ENCODE measurements around the gene C1orf159.

Gene C1orf159

DNA sequence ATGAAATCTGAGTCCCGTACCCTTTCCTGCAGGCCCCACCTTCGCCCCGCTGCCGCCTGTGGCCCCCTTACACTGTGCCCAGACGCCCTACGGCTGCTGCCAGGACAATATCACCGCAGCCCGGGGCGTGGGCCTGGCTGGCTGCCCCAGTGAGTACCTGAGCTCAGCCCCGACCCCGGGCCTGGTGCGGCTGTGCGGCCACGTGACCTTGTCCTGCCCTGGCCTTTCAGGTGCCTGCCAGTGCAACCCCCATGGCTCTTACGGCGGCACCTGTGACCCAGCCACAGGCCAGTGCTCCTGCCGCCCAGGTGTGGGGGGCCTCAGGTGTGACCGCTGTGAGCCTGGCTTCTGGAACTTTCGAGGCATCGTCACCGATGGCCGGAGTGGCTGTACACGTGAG is 70.8 kb downstream of the C1orf159 start:
- no peak overlapping the region for H3K27ac ChIP-seq (ENCODE audit: low read depth, low read length, severe bottlenecking)
- no peak overlapping the region for H3K4me3 ChIP-seq (ENCODE audit: extremely low read depth, insufficient read depth, low read length, poor library complexity, severe bottlenecking)
- WGBS, 2 experiments (ENCODE audit: insufficient coverage in 2 of 2), result 96 to 97% methylated on average over 23 of the region's 23 CpGs
- no peaks in the 10 kb centered on the region for H3K9me3 ChIP-seq (ENCODE audit: control insufficient read depth, low read length)
- H3K36me3 ChIP-seq (ENCODE audit: control insufficient read depth, insufficient read depth, low read length), result peaks cover 49% of the 10 kb centered on the region
- H3K4me1 ChIP-seq (ENCODE audit: control insufficient read depth, insufficient read depth, low read length, poor library complexity, severe bottlenecking), result peaks cover 6% of the 10 kb centered on the region

DNA sequence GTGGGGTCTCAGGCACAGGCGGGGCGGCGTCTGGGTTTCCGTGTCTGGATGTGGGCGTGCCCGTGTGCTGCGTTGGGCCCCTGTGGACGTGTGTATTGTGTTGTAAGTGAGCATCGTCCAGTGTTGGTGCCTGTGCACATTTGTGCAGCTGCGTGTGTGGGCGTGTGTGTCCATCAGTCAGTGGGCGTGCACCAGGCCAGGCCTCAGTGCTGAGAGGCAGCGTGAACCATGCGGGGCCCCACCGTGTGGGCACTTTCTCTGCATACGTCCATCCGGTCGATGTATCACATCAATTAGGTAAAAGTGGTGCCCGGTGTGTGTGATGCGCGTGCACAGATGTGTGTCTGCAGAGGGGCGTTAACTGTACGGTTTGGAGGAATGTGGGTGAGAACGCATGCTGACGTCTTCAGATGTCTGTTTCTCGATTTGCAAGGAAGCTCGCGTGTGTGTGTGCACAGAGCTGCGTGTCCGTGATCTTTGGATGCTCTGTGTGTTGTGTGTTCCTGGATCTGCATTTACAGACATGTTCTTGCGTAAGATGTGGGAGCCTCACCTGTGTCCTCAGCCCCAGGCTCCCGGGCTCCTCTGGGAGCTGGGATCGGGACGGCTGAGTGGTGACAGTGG is 71.3 kb downstream of the C1orf159 start:
- Histone ChIP-seq H3K4me3 (ENCODE audit: extremely low read depth, insufficient read depth, low read length, poor library complexity, severe bottlenecking) (no peak overlapping the region), H3K4me1 (ENCODE audit: control insufficient read depth, insufficient read depth, low read length, poor library complexity, severe bottlenecking) (peaks cover 6% of the 10 kb centered on the region), H3K9me3 (ENCODE audit: control insufficient read depth, low read length) (no peaks in the 10 kb centered on the region), H3K36me3 (ENCODE audit: control insufficient read depth, insufficient read depth, low read length) (peaks cover 49% of the 10 kb centered on the region), H3K27ac (ENCODE audit: low read depth, low read length, severe bottlenecking) (no peak overlapping the region)
- WGBS, 2 experiments (ENCODE audit: insufficient coverage in 2 of 2), result 96 to 97% methylated on average over 33 to 34 of the region's 34 CpGs

GRCh38 chr1:1043921-1044320 is 72.0 kb downstream of the C1orf159 start:
- no peaks in the 10 kb centered on the region for H3K9me3 ChIP-seq (ENCODE audit: control insufficient read depth, low read length)
- no peak overlapping the region for H3K27ac ChIP-seq (ENCODE audit: low read depth, low read length, severe bottlenecking)
- 97 to 98% methylated on average over 33 of the region's 33 CpGs for WGBS, 2 experiments (ENCODE audit: insufficient coverage in 2 of 2)
- H3K4me3 ChIP-seq (ENCODE audit: extremely low read depth, insufficient read depth, low read length, poor library complexity, severe bottlenecking), result no peak overlapping the region
- peaks cover 49% of the 10 kb centered on the region for H3K36me3 ChIP-seq (ENCODE audit: control insufficient read depth, insufficient read depth, low read length)
- H3K4me1 ChIP-seq (ENCODE audit: control insufficient read depth, insufficient read depth, low read length, poor library complexity, severe bottlenecking), result peaks cover 9% of the 10 kb centered on the region

DNA sequence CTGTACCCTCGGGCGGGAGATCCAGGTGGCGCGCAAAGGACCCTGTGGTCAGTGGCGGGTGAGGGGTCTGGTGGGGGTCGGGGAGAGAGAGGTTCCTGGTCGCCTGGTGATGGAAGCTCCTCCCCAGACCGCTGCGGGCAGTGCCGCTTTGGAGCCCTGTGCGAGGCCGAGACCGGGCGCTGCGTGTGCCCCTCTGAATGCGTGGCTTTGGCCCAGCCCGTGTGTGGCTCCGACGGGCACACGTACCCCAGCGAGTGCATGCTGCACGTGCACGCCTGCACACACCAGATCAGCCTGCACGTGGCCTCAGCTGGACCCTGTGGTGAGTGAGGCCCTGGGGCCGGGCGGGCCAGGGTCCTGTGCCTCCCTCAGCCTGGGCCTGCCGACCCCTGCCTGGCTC is 72.5 kb downstream of the C1orf159 start:
- Histone ChIP-seq H3K4me1 (ENCODE audit: control insufficient read depth, insufficient read depth, low read length, poor library complexity, severe bottlenecking) (peaks cover 9% of the 10 kb centered on the region), H3K4me3 (ENCODE audit: extremely low read depth, insufficient read depth, low read length, poor library complexity, severe bottlenecking) (no peak overlapping the region), H3K36me3 (ENCODE audit: control insufficient read depth, insufficient read depth, low read length) (peaks cover 49% of the 10 kb centered on the region), H3K9me3 (ENCODE audit: control insufficient read depth, low read length) (no peaks in the 10 kb centered on the region), H3K27ac (ENCODE audit: low read depth, low read length, severe bottlenecking) (no peak overlapping the region)
- 98% methylated on average over 26 to 27 of the region's 27 CpGs for WGBS, 2 experiments (ENCODE audit: insufficient coverage in 2 of 2)

DNA sequence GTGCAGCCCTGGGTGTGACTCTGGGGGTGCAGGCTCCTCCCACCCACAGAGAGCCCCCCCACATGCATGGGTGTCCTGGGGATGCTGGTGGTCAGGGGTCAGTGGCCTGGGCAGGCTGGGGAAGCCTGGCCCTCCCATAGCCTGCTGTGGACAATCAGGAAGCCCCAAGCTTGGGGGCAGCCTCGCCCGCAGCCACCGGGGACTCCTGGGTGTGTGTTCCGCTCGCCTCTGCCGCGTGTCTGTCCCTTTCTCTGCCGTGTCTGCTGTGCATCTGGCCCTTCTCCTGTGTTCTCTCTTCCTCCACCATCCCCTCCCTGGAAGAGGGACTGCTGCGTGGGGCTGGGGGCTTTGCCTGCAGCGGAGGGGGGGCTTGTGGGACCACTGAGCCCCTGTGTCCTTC is 73.1 kb downstream of the C1orf159 start:
- H3K36me3 ChIP-seq (ENCODE audit: control insufficient read depth, insufficient read depth, low read length), result peaks cover 49% of the 10 kb centered on the region
- H3K9me3 ChIP-seq (ENCODE audit: control insufficient read depth, low read length), result no peaks in the 10 kb centered on the region
- 90% methylated on average over 6 to 10 of the region's 10 CpGs for WGBS, 2 experiments (ENCODE audit: insufficient coverage in 2 of 2)
- no peak overlapping the region for H3K27ac ChIP-seq (ENCODE audit: low read depth, low read length, severe bottlenecking)
- no peak overlapping the region for H3K4me3 ChIP-seq (ENCODE audit: extremely low read depth, insufficient read depth, low read length, poor library complexity, severe bottlenecking)
- H3K4me1 ChIP-seq (ENCODE audit: control insufficient read depth, insufficient read depth, low read length, poor library complexity, severe bottlenecking), result peaks cover 9% of the 10 kb centered on the region

DNA sequence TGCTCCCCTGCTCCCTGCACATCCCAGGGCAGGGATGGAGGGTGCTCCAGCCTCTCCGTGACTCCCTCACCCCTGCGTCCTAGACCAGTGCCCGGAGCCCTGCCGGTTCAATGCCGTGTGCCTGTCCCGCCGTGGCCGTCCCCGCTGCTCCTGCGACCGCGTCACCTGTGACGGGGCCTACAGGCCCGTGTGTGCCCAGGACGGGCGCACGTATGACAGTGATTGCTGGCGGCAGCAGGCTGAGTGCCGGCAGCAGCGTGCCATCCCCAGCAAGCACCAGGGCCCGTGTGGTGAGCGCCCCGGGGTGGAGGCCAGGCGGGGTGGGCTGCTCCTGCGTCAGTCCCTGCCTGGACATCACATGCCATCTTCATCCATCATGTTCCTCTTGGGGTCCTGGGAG is 74.0 kb downstream of the C1orf159 start:
- H3K4me3 ChIP-seq (ENCODE audit: extremely low read depth, insufficient read depth, low read length, poor library complexity, severe bottlenecking), result no peak overlapping the region
- no peaks in the 10 kb centered on the region for H3K9me3 ChIP-seq (ENCODE audit: control insufficient read depth, low read length)
- no peak overlapping the region for H3K27ac ChIP-seq (ENCODE audit: low read depth, low read length, severe bottlenecking)
- 94 to 99% methylated on average over 22 to 24 of the region's 25 CpGs for WGBS, 2 experiments (ENCODE audit: insufficient coverage in 2 of 2)
- H3K4me1 ChIP-seq (ENCODE audit: control insufficient read depth, insufficient read depth, low read length, poor library complexity, severe bottlenecking), result peaks cover 9% of the 10 kb centered on the region
- H3K36me3 ChIP-seq (ENCODE audit: control insufficient read depth, insufficient read depth, low read length), result peaks cover 47% of the 10 kb centered on the region

- Histone ChIP-seq H3K4me3 (ENCODE audit: extremely low read depth, insufficient read depth, low read length, poor library complexity, severe bottlenecking) (no peak overlapping the region), H3K4me1 (ENCODE audit: control insufficient read depth, insufficient read depth, low read length, poor library complexity, severe bottlenecking) (peaks cover 9% of the 10 kb centered on the region), H3K27ac (ENCODE audit: low read depth, low read length, severe bottlenecking) (no peak overlapping the region), H3K9me3 (ENCODE audit: control insufficient read depth, low read length) (no peaks in the 10 kb centered on the region), H3K36me3 (ENCODE audit: control insufficient read depth, insufficient read depth, low read length) (peaks cover 42% of the 10 kb centered on the region)
- WGBS, 2 experiments (ENCODE audit: insufficient coverage in 2 of 2), result 61 to 74% methylated on average over 38 to 52 of the region's 60 CpGs
Observed at GRCh38 chr1:1041092-1041523, 74.8 kb downstream of the C1orf159 start.

DNA sequence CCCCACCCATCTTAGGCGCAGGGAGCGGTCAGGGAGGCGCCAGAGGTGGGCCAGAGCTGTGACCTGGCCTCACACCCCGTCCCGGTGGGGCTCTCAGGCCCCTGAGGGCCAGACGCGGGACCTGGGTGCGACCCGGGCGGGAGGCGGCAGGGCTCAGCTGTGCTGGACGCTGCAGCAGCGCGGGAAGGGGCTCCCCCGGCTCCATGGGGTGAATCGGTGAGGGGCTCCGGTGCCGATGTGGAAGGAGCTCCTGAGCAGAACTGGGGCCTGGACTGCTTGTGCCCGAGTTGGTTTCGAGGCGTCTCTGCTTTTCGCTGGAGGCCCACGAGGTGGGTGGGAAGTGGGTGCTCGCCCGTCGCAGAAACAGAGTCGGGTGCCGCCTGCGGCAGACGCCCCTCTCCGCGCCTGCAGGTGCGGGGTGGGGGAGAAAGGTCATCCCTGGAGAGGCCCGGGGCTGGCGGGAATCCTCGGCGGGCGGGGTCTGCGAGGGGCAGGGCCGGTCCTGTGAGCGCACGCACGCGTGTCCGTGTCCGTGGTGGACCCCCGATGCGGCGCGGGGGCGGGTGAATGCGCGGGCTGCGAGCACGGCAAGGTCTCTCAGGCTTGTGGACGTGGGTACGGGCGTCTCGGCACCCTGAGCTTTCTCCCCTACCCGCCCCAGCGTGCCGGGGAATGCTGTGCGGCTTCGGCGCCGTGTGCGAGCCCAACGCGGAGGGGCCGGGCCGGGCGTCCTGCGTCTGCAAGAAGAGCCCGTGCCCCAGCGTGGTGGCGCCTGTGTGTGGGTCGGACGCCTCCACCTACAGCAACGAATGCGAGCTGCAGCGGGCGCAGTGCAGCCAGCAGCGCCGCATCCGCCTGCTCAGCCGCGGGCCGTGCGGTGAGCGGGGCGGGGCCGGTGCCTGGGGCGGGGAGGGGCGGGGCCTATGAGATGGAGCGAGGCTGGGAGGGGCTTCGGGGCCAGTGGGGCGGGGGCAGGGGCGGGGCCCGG is 75.6 kb downstream of the C1orf159 start:
- H3K36me3 ChIP-seq (ENCODE audit: control insufficient read depth, insufficient read depth, low read length), result peaks cover 43% of the 10 kb centered on the region
- H3K9me3 ChIP-seq (ENCODE audit: control insufficient read depth, low read length), result no peaks in the 10 kb centered on the region
- H3K4me1 ChIP-seq (ENCODE audit: control insufficient read depth, insufficient read depth, low read length, poor library complexity, severe bottlenecking), result peaks cover 9% of the 10 kb centered on the region
- H3K27ac ChIP-seq (ENCODE audit: low read depth, low read length, severe bottlenecking), result no peak overlapping the region
- peak overlapping the region; percentile 23 for H3K4me3 ChIP-seq (ENCODE audit: extremely low read depth, insufficient read depth, low read length, poor library complexity, severe bottlenecking)
- 7 to 10% methylated on average over 58 to 65 of the region's 99 CpGs for WGBS, 2 experiments (ENCODE audit: insufficient coverage in 2 of 2)

GRCh38 chr1:1039145-1039910 is 76.6 kb downstream of the C1orf159 start:
- peaks cover 9% of the 10 kb centered on the region for H3K4me1 ChIP-seq (ENCODE audit: control insufficient read depth, insufficient read depth, low read length, poor library complexity, severe bottlenecking)
- peaks cover 40% of the 10 kb centered on the region for H3K36me3 ChIP-seq (ENCODE audit: control insufficient read depth, insufficient read depth, low read length)
- no peak overlapping the region for H3K4me3 ChIP-seq (ENCODE audit: extremely low read depth, insufficient read depth, low read length, poor library complexity, severe bottlenecking)
- no peaks in the 10 kb centered on the region for H3K9me3 ChIP-seq (ENCODE audit: control insufficient read depth, low read length)
- WGBS, 2 experiments (ENCODE audit: insufficient coverage in 2 of 2), result 58 to 61% methylated on average over 7 to 12 of the region's 17 CpGs
- H3K27ac ChIP-seq (ENCODE audit: low read depth, low read length, severe bottlenecking), result no peak overlapping the region

DNA sequence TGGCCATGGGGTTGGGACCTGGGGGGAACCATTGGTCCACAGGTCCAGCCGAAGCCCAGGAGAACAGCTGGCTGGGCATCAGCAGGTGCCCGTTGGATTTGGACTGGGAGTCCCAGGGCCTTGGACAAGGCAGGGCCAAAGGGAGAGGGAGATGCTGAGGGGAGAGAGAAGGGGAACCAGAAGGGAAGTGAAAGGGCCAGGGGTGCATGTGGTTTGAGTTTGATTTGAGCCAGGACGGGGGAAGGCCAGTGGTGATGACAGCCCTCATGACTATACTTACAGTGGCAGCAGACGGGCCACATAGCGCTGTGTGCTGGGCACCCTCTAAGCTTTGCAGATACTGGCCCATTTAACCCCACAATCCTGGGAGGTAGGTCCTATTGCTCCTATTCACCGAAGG is 77.2 kb downstream of the C1orf159 start:
- H3K36me3 ChIP-seq (ENCODE audit: control insufficient read depth, insufficient read depth, low read length), result peaks cover 34% of the 10 kb centered on the region
- H3K4me1 ChIP-seq (ENCODE audit: control insufficient read depth, insufficient read depth, low read length, poor library complexity, severe bottlenecking), result peaks cover 9% of the 10 kb centered on the region
- no peaks in the 10 kb centered on the region for H3K9me3 ChIP-seq (ENCODE audit: control insufficient read depth, low read length)
- H3K4me3 ChIP-seq (ENCODE audit: extremely low read depth, insufficient read depth, low read length, poor library complexity, severe bottlenecking), result no peak overlapping the region
- WGBS, 2 experiments (ENCODE audit: insufficient coverage in 2 of 2), result 86 to 96% methylated on average over 5 to 6 of the region's 6 CpGs
- no peak overlapping the region for H3K27ac ChIP-seq (ENCODE audit: low read depth, low read length, severe bottlenecking)

All from mesodermal cell (in vitro differentiated cells).